Ectodermal cell (in vitro differentiated cells): Measurements from ENCODE around the gene FLVCR2.

ENCODE experiments used
- H3K27ac ChIP-seq: 2 replicates; pipeline ENCODE4 v1.7.0; 2013; ENCODE audit warnings: mild to moderate bottlenecking, low read depth, low read length; ENCODE audit not compliant: insufficient read depth, poor library complexity, severe bottlenecking
- H3K27me3 ChIP-seq: 2 replicates; pipeline ENCODE4 v1.7.0; 2013; ENCODE audit warnings: mild to moderate bottlenecking, low read length; ENCODE audit not compliant: insufficient read depth, control insufficient read depth, poor library complexity, severe bottlenecking
- H3K36me3 ChIP-seq: one replicate; pipeline ENCODE4 v1.7.0; 2013; ENCODE audit warnings: low read length; ENCODE audit not compliant: control insufficient read depth, insufficient read depth
- H3K4me1 ChIP-seq: one replicate; pipeline ENCODE4 v1.7.0; 2013; ENCODE audit warnings: low read length; ENCODE audit not compliant: control insufficient read depth, insufficient read depth
- H3K4me3 ChIP-seq: 2 replicates; pipeline ENCODE4 v1.7.0; 2013; ENCODE audit warnings: low read depth, low read length, control low read depth; ENCODE audit not compliant: insufficient read depth
- H3K9me3 ChIP-seq: 2 replicates; pipeline ENCODE4 v1.7.0; 2013; ENCODE audit warnings: mild to moderate bottlenecking, low read length, moderate library complexity; ENCODE audit not compliant: control insufficient read depth
- WGBS, 2 experiments: methylation state at CpG; one replicate each; pipeline ENCODE4 v1.1.7; 2013; ENCODE audit warnings: missing lambda C conversion rate in 2 of 2; 5-methylcytosine and 5-hydroxymethylcytosine counted together

FLVCR2 gene

DNA sequence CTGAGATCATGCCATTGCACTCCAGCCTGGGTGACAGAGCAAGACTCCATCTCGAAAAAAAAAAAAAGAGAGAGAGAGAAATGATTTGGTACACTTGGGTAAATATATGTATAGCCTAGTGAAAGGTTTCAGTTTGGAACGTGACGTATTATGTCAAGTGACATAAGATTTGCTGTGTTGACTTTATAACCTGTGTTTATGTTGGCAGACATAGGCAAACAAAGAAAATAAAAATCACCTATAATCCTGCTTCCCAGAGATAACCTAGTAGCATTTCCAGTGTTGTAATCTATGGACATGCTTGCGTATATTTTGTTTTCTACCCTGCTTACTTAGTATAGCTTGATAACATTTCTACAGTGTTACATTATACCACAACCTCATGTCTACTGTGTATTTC lies 65.6 kb downstream of the FLVCR2 start:
- H3K9me3 ChIP-seq = no peaks in the 10 kb centered on the region
- WGBS, 2 experiments = 90 to 95% methylated on average over 4 of the region's 4 CpGs
- H3K36me3 ChIP-seq = peaks cover 3% of the 10 kb centered on the region
- no peaks in the 10 kb centered on the region for H3K4me1 ChIP-seq
- no peaks in the 10 kb centered on the region for H3K27me3 ChIP-seq
- no peak overlapping the region for H3K27ac ChIP-seq
- H3K4me3 ChIP-seq = no peak overlapping the region

DNA sequence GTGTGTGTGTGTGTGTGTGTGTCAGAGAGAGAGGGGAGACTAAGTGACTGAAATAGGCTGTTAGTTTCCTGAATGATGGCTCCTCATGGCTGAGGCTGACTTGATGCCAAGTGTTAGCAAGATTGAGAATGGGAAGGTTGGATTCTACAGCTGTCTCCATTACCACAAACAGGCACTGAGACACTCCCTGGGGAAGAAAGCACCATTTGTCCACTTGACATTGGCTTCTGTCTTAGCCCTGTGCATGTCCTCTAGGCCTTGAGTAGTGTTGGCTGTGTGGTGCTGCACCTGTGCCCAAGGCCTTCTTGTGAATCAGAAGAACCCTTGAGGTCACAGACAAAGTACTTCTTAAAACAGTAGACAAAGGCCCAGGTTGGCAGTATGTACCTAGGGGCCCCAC lies 66.6 kb downstream of the FLVCR2 start:
- H3K4me1 ChIP-seq = no peaks in the 10 kb centered on the region
- H3K27ac ChIP-seq = no peak overlapping the region
- peaks cover 13% of the 10 kb centered on the region for H3K36me3 ChIP-seq
- H3K4me3 ChIP-seq = no peak overlapping the region
- no peaks in the 10 kb centered on the region for H3K27me3 ChIP-seq
- H3K9me3 ChIP-seq = no peaks in the 10 kb centered on the region

DNA sequence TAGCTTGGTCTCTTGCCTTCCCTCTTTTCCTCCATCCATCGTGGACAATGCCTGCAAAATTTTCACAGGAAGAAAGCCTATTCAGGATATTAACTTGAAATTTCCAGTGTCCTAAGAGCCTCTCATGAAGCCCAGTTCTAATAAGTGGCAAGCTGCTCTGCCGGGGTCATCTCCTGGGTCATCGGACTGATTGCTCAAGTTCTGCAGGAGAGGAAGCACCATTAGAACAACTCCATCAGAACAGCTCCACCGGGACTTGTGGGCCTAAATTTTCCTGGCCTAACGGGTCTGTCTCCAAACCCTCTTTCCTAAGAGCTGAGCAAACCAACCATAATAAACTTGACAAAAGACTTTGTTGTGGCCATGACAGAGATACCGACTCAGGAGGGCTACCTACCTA lies 68.3 kb downstream of the FLVCR2 start:
- 91 to 95% methylated on average over 6 of the region's 6 CpGs for WGBS, 2 experiments
- Histone ChIP-seq H3K27ac (no peak overlapping the region), H3K4me1 (no peaks in the 10 kb centered on the region)

DNA sequence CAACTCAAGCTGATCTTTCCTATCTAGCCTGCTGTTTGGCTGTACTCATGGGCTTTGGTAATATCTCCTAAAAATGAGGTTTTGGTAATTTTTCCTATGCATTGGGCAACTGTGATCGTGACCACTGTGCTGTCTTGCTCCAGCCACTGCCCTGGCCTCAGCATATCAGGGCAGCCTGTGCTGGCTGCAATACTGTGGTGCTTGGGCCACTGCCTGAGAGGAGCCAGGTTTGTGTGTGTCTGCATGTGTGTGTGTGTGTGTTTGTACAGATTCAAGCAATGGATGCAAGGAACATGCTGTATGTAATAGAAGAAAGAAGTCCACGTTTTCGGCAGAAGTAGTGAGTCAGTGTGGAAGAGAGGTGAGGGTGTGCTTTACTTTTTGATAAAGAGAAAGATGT lies 69.2 kb downstream of the FLVCR2 start:
- no peak overlapping the region for H3K4me3 ChIP-seq
- H3K9me3 ChIP-seq = no peaks in the 10 kb centered on the region
- no peak overlapping the region for H3K27ac ChIP-seq
- no peaks in the 10 kb centered on the region for H3K4me1 ChIP-seq
- no peaks in the 10 kb centered on the region for H3K27me3 ChIP-seq
- H3K36me3 ChIP-seq = peaks cover 34% of the 10 kb centered on the region
- WGBS, 2 experiments = 86 to 97% methylated on average over 3 of the region's 3 CpGs

More for the DNA sequence above, 68.3 kb downstream of the FLVCR2 start:
- Histone ChIP-seq H3K36me3 (peaks cover 29% of the 10 kb centered on the region), H3K9me3 (no peaks in the 10 kb centered on the region), H3K4me3 (no peak overlapping the region), H3K27me3 (no peaks in the 10 kb centered on the region)

DNA sequence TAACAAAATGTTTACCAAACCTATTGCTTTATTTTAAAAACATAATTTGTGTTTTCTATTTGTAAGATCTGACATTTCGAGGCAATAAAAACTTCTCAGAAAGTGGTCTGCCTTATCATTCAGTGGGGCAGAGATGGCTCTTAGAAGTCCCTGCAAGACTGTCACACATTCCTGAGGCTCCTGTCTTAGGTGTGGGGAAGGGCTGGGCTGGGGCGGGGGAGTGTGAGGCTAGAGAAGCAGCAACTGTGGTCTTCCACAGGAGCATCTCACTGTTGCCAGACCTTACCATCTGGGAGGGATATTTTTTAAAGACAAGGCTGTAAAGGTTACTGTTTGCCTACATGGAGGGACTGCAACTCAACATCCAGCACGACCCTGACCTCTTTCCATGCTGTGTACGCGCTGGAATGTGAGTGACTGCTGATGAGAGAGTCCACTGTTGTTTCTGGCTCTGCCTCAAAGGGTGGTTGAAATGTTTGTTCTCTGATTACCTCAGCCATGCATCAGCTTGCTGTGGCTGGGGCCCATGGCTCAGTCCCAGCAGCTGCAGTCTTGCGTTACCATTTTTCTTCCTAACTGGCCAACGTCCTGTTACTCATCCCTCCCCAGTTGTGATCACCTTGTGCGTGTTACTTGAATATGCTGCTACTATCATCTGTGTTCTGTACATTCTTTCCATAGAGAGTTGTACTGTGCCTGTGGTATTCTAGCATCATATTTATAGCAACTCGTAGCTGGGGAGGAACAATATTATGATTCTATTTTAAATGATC lies 69.8 kb downstream of the FLVCR2 start:
- no peak overlapping the region for H3K4me3 ChIP-seq
- H3K36me3 ChIP-seq = peaks cover 34% of the 10 kb centered on the region
- 89 to 91% methylated on average over 8 to 9 of the region's 9 CpGs for WGBS, 2 experiments
- no peak overlapping the region for H3K27ac ChIP-seq
- no peaks in the 10 kb centered on the region for H3K9me3 ChIP-seq
- no peaks in the 10 kb centered on the region for H3K27me3 ChIP-seq
- no peaks in the 10 kb centered on the region for H3K4me1 ChIP-seq

DNA sequence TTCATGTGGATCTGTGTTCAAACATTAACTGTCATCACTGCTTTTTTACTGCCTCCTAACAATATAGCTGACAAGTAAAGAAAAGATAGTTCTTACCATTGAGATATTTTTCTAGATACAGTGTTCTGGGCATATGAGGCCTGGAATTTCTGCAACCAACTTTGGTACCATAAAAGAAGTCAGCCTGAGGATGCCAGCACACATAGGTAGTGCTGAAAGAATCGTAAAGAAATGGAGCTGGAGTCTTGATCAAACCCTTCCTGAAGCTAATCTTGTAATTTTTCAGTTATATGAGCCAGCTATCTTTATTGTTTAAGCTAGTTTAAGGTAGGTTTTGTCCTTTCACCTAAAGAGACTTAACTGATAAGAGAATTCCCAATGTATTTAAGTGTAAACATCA lies 70.9 kb downstream of the FLVCR2 start:
- 87 to 97% methylated on average over 1 of the region's 1 CpG for WGBS, 2 experiments
- Histone ChIP-seq H3K4me3 (no peak overlapping the region), H3K4me1 (no peaks in the 10 kb centered on the region), H3K27me3 (no peaks in the 10 kb centered on the region), H3K27ac (no peak overlapping the region), H3K36me3 (peaks cover 35% of the 10 kb centered on the region), H3K9me3 (no peaks in the 10 kb centered on the region)

DNA sequence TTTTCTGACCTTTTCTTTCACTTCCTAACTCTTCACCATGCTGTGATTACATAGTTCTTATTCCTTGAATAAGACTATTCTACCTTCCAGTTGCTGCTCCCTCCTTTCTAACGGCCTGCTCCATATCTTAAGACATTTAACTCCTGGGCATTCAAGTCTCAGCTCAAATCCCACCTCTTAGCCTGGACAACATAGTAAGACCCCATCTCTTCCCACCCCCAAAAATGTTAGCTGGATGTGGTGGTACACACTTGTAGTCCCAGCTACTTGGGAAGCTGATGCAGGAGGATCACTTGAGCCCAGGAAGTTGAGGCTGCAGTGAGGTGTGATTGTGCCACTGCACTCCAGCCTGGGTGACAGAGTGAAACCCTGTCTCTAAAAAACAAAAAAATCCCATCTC lies 71.4 kb downstream of the FLVCR2 start:
- Histone ChIP-seq H3K27me3 (no peaks in the 10 kb centered on the region), H3K9me3 (no peaks in the 10 kb centered on the region), H3K27ac (no peak overlapping the region), H3K36me3 (peaks cover 38% of the 10 kb centered on the region), H3K4me1 (no peaks in the 10 kb centered on the region), H3K4me3 (no peak overlapping the region)
- WGBS, 2 experiments = 70 to 94% methylated on average over 1 of the region's 1 CpG

DNA sequence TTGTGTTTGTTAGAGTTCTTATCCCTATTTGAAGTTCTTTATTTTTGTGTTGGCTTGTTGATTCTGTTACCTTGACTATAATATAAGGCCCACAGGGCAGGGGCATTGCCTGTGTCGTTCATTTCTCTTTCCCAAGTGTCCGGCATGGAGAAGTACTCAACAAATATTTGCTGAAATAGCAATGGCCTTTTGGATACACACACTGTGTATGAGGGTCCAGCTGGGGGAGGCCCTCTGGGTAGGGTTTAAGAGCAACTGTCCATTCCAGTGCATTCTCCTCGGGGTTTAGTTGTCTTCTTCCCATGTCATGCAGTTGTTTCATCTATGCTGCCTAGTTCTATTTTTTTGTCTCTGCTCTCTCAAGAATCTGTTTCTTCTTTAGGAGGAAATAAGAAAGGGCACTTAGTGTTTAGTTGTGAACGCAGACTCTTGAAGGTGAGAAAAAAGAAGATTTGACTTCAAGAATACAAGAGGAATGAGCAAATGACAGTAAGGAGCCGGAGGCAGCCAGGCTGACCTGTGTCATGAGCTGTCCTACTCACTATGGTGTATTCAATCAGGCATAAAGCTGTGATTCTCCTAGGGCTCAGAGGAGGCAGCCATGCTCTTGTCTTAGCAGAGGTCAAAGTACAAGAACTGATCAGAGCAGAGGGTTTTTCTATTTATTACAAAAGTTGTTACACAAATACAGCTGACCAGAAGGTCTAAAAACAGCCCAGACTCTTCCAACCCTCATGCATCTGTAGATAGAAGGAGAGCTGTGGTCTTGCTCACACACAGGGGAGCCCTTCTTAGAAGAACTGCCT lies 72.0 kb downstream of the FLVCR2 start:
- Histone ChIP-seq H3K36me3 (peaks cover 38% of the 10 kb centered on the region), H3K27ac (no peak overlapping the region), H3K27me3 (no peaks in the 10 kb centered on the region), H3K9me3 (no peaks in the 10 kb centered on the region), H3K4me3 (no peak overlapping the region), H3K4me1 (no peaks in the 10 kb centered on the region)
- WGBS, 2 experiments = 93 to 95% methylated on average over 5 of the region's 5 CpGs

DNA sequence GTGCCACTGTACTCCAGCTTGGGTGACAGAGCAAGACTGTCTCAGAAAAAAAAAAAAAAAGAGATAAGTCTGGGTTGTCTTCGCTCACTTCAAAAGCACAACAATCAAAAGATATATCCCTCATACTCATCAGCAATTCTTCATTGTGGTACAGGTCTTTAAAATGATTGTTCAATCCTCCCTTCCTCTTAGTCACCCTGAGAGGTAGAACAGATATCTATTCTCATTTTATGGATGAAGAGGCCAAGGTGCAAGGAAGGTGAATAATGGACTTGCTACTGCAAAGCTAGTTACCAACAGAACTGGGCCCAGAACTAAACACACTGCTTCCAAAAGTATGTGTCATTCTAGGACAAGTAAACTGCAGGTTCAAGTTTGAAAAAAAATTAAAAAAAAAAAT lies 75.1 kb downstream of the FLVCR2 start:
- Histone ChIP-seq H3K9me3 (no peaks in the 10 kb centered on the region), H3K27me3 (no peaks in the 10 kb centered on the region), H3K36me3 (peaks cover 35% of the 10 kb centered on the region), H3K27ac (no peak overlapping the region), H3K4me1 (no peaks in the 10 kb centered on the region), H3K4me3 (no peak overlapping the region)
- no CpG with 5 or more reads among the region's 1 CpG for WGBS, 2 experiments

DNA sequence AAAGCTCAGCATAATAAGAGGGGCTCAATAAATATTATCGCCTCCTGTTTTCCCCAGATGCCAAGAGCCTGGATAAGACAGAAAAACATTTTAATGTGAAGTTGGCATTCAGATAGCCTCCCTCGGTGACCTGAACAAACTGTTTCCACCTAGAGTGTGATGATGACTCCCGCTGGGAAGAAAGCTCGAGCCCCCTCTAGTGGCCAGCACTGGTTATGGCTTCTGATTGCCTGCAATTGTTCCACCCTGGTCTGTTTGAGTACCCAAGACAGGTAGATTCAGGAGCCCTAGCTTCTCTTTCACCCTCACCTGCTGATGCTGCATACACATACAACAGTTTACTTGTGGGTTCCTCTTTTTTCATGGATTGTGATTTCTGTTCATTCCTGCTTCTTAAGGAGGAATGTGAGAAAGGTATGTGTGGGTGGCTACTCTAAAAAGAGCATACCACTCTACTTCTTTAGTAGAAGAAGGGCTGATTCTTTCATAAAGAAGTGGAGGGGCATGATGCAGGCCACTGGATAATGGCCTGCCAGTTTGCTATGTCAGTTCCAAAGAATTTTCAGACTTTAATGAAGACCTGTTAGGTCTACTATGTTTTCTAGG lies 75.8 kb downstream of the FLVCR2 start:
- 32 to 34% methylated on average over 4 of the region's 4 CpGs for WGBS, 2 experiments
- H3K36me3 ChIP-seq = peaks cover 33% of the 10 kb centered on the region
- no peaks in the 10 kb centered on the region for H3K27me3 ChIP-seq

More for the DNA sequence above, 75.8 kb downstream of the FLVCR2 start:
- Histone ChIP-seq H3K4me1 (no peaks in the 10 kb centered on the region), H3K9me3 (no peaks in the 10 kb centered on the region), H3K27ac (no peak overlapping the region), H3K4me3 (no peak overlapping the region)
